Body of pancreas (tissue), 4 donors: ENCODE data around the gene TSSK2.

Experiments
- POLR2A ChIP-seq, 3 donors: fragments of 450-650 bp; IDR thresholded peaks; one replicate each; pipeline ENCODE4 v1.6.1; 2016; ENCODE audit warnings: antibody characterized with exemption in 3 of 3, mild to moderate bottlenecking in 2 of 3
- TF ChIP-seq, protein P1 (sequence below), 7 experiments: fragments of 450-650 bp in 4 of 7; fragments of 200-600 bp in 3 of 7; sonication (generic) in 3 of 7; IDR thresholded peaks; one replicate each; pipeline ENCODE4 v1.5.1; 2016 to 2019; ENCODE audit warnings: antibody characterized with exemption in 7 of 7

GRCh38 chr22:19180740-19181410, 49.8 kb downstream of the TSSK2 start:
- TF ChIP-seq, protein P1, sequence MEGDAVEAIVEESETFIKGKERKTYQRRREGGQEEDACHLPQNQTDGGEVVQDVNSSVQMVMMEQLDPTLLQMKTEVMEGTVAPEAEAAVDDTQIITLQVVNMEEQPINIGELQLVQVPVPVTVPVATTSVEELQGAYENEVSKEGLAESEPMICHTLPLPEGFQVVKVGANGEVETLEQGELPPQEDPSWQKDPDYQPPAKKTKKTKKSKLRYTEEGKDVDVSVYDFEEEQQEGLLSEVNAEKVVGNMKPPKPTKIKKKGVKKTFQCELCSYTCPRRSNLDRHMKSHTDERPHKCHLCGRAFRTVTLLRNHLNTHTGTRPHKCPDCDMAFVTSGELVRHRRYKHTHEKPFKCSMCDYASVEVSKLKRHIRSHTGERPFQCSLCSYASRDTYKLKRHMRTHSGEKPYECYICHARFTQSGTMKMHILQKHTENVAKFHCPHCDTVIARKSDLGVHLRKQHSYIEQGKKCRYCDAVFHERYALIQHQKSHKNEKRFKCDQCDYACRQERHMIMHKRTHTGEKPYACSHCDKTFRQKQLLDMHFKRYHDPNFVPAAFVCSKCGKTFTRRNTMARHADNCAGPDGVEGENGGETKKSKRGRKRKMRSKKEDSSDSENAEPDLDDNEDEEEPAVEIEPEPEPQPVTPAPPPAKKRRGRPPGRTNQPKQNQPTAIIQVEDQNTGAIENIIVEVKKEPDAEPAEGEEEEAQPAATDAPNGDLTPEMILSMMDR (IDR thresholded peaks at IDR 0.05): no peak
- no peak for TF ChIP-seq POLR2A (IDR thresholded peaks at IDR 0.05)
